D721Med (cell line): ENCODE data around the gene PAM.
"Not testable (repeated sequence)": the region's sequence is repeated elsewhere in the genome, so short reads cannot be mapped to it uniquely, and the experiment has no call there.

Experiments used
- DNase-seq: peaks from one replicate; pipeline ENCODE4 v3.0.0; 2011; ENCODE audit warnings: low spot score; ENCODE audit not compliant: insufficient read length
- FAIRE-seq: peaks from 2 replicates; lab custom pipeline; 2011; peaks lifted over from hg19 to GRCh38; lab: Jason Lieb, UNC
- CTCF ChIP-seq: IDR thresholded peaks from 2 replicates; pipeline ENCODE4 v1.5.1; 2012; ENCODE audit warnings: mild to moderate bottlenecking, control low read depth; ENCODE audit not compliant: insufficient read depth; ENCODE audit errors: missing control alignments

Gene PAM

DNA sequence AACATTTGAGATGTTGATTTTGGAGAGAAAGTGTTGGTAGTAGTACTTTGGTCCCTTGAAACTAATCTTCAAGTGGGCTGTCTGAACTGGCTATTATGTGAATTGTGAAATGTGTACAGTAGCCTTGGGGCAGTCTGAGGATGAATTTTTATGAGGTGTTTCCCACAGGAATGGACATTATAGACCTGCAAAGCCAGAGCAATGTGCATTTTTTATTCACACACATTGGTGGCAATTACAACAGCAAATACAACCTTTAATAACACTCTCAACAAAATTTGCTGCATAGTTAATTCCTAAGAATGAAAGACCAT lies 147.0 kb downstream of the PAM start:
- no peak for TF ChIP-seq CTCF
- peak; percentile 6 for FAIRE-seq
- no peak for DNase-seq

GRCh38 chr5:102902647-102903046 lies 147.5 kb downstream of the PAM start:
- FAIRE-seq (no peak), DNase-seq (no peak)
- TF ChIP-seq CTCF: no peak

DNA sequence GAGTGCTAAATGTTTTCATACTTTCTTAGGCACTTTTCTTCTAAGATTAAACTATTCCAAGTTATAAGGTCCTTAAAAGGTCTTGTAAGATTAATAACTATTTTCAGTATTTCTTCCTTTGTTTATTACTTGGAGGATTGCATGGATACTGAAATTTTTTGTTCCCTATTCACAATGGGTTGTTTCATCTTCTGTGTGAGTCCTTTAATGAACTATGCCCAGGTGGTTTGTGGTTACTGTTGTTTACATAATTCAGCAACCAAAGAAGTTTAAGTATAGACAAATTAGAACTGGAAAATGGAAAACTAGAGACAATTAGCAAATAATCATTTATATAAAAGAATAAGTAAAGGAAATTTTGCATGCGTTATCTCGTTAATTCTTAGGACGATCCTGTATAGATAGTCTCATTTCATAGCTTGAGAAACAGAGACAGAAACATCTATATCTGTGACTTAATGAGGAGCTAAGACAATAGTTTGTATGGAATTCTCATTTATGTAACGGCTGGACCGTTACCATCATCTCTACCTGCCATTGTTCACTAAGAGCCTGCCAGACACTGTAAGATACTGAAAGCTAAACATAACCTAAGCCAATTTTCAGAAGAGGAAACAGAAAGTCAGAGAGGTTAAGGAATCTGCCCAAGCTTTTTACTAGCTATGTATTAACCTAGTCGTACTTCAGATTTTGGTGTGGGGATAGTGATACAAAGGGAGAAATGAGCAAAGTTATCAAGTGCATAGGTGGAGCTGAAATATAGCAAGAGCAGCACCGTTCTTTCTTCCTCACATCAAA lies 148.2 kb downstream of the PAM start:
- no peak for DNase-seq
- no peak for TF ChIP-seq CTCF
- no peak for FAIRE-seq

DNA sequence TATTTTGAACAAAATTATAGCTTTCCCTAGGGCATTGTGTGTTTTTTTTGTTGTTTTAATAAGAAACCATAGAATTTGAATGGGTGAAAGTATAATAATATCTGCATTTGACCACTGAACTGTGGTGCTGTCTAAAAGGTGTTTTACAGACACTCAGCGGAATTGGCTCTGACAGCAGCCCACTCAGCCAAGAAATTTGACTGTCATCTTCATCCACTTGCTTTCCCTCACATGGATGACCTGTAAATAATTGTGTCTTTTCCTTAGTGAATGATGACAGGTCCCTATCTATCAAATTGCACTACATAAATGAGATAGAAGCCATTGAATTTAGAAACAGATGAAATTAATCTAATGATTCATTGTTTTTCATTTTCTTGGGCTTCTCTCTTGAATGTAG lies 150.0 kb downstream of the PAM start:
- no peak for TF ChIP-seq CTCF
- no peak for DNase-seq
- no peak for FAIRE-seq

- not testable (repeated sequence) for DNase-seq, FAIRE-seq
These were observed 152.0 kb downstream of the PAM start for GRCh38 chr5:102907099-102907498.

- no peak for TF ChIP-seq CTCF
- FAIRE-seq (no peak), DNase-seq (no peak)
These were observed 155.4 kb downstream of the PAM start for GRCh38 chr5:102910240-102911226.

DNA sequence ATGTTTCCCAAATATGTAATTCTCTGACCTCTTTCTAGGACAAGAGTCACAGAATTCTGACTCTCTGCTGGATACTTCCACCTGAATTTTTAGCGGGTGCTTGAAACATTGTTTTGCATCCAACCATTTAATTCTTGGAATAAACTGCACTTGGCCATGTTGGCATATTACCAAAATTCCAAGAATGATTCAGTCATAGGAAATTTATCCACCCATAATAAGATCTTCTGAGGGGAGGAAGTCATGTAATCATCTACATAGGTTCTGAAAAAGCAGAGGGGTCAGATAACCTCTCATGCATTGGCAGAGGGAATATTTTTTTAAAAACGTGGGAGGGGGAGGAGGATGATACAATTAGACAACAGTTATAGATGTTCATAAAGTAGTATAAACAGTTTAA lies 156.9 kb downstream of the PAM start:
- FAIRE-seq (no peak), DNase-seq (no peak)
- TF ChIP-seq CTCF: no peak
